SHP77 (cell line): ENCODE results near the gene AKT3.

Source experiments
- DNase-seq, 2 experiments: peaks; one replicate each; lab custom pipeline; 2025; lab: John Stamatoyannopoulos, UW

The AKT3 gene

DNA sequence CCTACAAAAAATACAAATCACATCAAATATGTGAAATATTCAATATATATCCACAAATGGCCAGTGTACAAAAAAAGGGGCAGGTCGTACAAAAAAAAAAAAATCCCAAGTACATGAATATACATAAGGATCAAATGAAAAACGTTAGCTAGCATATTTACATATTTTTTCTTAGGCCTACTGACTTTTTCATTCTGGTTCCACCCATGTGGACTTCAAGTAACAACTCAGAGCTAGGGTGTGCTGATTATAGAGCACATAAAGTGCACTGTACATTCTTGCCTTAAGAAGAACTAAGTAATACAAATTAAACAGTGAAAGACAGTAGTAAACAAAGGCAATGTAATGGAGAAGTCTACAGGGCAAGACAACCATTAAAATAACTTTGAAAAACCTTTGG lies 297.0 kb downstream of the AKT3 start:
- no peak for DNase-seq

DNA sequence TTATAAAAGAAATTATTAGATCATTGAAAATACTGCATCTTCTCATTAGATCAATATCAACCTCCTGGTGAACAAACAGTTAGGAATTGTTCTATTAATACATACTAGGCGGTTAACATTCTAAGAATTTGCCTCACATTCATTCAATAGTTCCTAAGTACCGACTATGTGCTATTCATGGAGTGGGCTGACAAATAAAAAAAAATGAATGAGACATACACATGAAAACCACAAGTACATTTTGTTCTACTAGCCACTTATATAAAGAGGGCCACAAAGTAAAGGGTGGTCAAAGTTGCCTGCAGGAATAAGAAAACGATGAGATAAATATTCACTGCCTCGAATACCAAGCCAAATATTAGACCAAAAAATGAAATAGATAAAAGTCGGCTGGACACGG lies 299.8 kb downstream of the AKT3 start:
- DNase-seq = no peak

DNA sequence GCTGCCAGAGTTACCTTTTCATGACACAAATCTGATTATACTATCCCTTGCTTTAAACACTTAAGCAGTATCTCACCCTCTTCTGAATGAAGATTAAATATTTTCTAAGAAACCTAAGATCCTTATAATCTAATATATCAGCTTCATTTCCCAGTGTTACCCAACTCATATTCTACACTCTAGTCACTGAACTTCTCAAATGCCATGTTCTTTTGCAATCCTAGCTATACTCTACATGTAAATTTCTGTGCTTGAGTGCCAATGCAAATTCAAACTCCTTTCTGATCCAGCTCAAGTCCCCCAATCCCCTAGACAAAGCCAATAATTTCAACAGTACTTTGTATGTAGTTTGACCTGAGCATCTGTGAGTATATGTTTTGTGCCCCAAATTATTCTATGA lies 300.3 kb downstream of the AKT3 start:
- DNase-seq = no peak

DNA sequence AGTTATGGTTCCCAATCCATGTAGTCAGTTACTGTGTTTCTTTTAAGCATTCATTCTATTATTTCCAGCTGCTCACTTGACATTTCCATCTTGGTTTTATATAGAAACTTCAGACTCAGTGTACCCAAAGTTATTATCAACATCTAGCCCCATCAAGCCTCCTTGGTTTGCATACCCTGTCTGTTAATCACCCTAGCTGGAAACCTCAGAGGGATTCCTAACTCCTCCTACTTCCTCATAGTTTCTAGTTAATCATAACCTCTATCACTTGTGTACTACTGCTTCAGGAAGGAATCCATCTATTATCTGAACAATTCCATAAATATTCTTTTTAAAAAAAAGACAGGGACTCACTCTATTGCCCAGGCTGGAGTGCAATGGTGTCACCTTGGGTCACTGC lies 300.9 kb downstream of the AKT3 start:
- DNase-seq = no peak

DNA sequence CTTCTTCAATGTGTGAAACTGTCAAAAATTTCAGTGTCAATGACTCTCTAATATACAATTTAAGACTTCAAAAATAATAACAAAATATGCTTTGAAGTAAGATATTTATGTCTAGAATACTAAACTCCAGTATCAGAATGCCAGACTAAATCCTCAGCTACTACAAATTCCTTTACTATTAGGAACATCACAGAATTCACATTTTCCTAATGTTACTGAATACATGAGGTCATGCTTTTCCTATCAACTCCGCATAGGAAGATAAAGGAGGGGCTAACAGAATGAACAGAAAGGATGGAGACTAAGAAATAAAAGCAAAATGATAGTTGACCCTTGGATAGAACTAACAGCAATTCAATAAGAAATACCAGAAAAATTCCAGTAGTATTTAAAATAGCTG lies 301.5 kb downstream of the AKT3 start:
- no peak for DNase-seq

DNA sequence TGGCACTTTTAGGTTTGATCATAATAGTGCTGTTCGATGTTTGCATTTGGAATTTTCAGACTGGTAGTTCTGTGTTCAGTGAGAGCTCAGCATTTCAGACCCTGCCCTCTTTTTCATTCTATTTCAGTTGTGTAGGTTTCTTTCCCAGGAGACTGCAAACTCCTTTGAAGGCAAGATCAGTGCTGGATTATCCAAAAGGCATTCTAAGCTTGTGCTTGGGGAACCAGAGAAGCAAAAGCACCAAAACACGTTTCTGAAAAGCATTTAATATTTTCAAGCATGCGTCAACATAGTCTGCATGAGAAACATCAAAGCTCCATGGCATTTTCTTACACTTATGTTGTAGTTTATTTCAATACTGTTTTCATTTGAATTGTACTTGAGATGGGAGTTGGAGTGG lies 302.2 kb downstream of the AKT3 start:
- no peak for DNase-seq

DNA sequence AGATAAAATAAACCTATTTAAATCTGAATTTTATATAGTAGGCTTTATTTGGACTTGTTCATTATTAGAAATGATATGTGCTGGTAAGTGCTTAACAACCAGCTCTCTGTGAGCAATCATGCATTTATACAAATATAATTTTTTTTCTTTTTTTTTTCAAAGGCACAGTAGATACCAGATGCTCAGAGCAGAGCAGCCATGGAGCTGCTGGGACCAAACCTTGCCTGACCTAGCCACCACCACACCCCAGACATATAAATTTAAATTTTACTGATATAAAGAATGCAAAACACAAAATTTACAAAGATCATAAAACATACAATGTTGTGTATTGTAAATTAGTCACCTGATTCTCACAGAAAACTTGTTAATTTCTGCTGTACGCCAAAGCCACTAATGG lies 303.6 kb downstream of the AKT3 start:
- no peak for DNase-seq

DNA sequence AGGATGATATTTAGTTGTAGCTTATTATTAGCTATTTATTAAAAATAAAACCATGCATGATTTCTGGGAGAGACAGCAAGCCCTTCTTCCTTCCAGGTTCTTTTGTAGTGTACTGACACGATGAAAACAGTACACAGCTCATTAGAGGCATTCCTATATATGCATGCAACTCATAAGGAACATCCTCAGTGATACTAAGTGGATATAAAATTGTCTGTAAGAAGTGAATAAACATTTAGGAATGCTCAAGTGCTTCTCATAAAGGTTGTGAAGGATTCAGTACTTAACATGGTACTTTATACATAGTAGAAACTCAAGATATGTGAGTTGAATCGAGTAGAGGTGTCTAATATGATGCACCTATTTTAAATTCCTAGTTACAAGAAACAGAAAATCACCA lies 306.5 kb downstream of the AKT3 start:
- DNase-seq = no peak

DNA sequence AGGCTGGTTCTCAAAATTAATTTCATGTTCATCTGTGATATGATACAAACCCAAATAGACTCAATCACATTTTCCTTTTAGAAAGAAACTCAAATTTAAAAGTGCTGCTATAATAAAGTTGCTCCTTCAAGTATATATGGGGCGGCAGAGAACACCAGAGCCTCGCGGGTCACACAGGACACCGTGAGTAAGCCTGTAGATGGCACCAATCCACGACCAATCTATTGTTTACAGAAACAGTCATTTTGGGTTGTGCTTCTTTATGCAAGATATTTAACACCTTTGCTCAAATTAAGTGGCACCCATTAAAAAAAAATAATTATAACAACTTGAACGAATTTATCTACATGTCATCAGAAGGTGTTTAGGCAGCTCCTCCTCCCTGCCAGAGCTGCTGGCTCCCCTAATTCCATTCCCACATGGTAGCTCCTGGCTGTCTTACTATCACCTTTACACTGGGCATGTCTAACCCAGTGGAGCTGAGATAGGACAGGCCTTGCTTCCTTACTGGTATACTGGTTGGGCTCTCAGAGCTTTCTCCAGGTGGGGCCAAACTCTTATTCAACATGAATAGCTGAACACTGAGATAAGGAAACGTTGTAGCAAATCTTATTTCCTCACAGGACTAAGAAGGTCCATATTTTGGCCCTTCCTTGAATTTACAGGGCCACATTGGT lies 307.2 kb downstream of the AKT3 start:
- DNase-seq = no peak

DNA sequence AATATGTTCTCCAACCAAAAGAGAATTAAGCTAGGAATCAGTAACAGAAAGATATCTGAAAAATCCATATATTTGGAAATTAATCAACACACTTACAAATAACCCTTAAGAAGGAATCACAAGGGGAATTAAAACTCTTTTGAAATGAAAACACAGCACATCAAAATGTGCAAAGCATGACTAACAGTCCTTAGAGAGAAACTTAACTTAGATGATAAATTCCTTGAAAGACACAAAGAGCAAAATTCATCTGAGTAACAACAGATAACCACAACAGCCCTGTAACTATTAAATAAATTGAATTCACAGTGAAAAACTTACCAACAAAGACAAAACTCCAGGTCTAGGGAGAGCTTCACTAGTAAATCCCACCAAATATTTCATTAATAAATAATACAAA lies 310.4 kb downstream of the AKT3 start:
- DNase-seq = no peak

DNA sequence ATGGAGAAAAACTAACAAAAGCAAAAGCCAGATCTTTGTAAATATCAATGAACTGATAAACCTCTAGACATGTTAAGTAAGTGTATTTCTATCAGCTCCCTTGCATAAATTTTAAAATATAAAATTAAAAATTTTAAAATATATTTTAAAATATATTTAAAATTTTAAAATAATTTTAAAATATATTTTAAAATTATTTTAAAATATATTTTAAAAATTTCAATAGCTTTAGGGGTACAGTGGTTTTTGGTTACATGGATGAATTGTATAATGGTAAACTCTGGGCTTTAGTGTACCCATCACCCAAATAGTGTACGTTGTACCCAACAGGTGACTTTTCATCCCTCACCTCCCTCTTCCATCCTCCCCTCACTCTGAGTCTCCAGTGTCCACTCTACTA lies 315.0 kb downstream of the AKT3 start:
- no peak for DNase-seq

DNA sequence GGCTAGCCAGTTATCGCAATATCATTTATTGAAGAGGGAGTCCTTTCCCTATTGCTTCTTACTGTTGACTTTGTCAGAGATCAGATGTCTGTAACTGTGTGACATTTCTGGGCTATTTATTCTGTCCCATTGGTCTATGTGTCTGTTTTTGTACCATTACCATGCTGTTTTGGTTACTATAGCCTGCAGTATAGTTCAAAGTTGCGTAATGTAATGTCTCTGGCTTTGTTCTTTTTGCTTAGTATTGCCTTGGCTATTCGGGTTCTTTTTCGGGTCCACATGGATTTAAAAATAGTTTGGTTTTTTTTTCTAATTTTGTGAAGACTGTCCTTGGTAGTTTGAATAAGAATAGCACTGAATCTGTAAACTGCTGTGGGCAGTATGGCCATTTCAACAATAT lies 320.5 kb downstream of the AKT3 start:
- DNase-seq = no peak

DNA sequence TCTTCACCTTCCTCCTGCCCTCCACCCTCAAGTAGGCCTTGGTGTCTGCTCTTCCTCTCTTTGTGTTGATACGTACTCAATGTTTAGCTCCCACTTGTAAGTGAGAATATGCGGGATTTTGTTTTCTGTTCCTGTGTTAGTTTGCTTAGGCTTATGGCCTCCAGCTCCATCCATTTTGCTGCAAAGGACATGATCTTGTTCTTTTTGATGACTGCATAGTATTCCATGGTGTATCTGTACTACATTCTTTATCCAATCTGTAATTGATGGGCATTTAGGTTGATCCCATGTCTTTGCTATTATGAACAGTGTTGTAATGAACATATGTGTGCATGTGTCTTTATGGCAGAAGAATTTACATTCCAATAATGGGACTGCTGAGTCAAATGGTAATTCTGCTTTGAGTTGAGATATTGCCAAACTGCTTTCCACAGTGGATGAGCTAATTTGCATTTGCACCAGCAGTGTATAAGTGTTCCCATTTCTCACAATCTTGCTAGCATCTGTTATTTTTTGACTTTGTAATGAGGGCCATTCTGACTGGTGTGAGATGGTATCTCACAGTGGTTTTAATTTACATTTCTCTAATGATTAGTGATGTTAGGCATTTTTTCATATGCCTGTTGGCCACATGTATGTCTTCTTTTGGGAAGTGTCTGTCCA lies 321.5 kb downstream of the AKT3 start:
- no peak for DNase-seq

DNA sequence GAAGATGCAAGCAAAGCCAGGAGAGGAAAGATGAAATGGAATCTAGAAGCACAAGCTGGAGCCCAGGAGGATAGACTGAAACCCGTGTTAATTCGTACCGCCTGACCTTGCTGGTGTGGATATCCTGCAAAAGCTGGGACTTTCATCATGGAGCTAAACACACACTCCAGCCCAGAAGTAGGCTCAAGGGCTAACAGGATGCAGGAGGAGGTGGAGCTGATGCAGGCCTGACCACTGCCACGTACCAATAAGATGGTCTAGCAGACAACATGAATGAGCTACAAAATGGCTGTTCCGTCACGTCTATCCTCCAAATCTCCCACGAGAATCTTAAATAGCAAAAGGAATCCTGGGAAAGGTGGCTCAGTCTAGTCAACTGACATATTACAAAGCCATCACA lies 323.9 kb downstream of the AKT3 start:
- peak in 1 of 2 experiments; percentile 38 for DNase-seq

DNA sequence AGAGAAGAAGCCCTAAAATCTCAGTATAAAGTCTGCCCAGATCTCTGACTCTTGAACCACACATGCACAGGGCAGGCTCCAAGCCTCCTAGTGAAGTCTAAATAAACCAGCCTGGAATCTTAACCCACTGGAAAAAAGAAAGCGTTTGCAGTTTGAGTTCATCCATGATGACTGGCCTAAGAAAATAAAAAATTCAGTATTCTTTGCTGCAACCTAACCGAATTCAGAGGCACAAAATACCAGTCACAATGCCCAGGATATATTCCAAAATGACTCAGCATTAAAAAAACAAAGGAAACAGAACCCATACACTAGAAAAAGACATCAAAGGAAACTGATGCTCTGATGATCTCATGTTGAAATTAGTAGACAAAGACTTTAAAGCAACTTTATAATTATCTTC lies 325.0 kb downstream of the AKT3 start:
- no peak for DNase-seq

DNA sequence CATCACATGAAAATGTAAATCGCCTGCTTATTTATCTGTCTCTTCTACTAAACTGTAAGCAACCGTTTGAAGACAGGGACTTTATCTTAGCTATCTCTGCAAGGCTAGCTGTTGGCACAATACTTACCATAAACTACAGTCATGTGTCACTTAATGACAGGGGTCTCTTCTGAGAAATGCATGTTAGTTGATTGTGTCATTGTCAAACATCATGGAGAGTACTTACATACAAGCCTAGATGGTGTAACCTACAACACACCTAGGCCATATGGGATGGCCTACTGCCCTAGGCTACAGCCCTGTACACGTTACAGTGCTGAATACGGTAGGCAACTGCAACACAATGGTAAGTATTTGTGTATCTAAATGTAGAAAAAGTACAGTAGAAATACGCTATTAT lies 326.3 kb downstream of the AKT3 start:
- no peak for DNase-seq

DNA sequence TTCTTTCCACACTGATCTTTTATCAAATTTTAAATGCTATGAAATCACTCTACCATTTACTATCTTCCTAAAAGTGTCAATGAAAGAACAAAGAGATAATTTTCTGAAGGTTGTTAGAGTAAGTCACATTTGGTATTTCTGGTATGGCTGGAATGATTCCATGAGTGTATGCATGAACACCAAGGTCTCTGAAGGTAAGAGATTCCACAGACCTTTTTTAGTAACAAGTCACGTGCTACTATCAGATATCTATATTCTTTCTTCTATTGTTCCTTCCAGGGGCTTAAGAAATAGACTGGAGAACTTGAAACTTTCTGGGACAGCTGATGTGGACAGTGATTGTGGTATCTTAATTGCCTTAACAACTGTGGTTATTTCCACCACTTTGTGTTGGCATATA lies 329.2 kb downstream of the AKT3 start:
- DNase-seq = no peak

DNA sequence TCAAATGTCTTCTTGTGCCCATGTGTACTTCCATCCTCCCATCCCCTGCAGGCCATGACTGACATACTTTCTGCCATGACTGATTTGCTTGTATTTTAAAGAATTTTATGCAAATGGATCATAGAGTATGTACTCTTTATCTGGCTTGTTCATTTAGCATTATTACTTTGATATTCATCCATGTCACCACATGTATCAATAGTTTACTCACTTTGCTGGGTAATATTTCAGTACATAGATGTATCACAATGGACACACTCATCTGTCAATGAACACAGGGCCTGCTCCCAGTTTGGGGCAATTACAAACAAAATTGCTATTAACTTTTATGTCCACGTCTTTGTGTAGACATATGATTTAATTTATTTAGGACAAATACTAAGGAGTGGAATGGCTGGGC lies 335.1 kb downstream of the AKT3 start:
- no peak for DNase-seq

DNA sequence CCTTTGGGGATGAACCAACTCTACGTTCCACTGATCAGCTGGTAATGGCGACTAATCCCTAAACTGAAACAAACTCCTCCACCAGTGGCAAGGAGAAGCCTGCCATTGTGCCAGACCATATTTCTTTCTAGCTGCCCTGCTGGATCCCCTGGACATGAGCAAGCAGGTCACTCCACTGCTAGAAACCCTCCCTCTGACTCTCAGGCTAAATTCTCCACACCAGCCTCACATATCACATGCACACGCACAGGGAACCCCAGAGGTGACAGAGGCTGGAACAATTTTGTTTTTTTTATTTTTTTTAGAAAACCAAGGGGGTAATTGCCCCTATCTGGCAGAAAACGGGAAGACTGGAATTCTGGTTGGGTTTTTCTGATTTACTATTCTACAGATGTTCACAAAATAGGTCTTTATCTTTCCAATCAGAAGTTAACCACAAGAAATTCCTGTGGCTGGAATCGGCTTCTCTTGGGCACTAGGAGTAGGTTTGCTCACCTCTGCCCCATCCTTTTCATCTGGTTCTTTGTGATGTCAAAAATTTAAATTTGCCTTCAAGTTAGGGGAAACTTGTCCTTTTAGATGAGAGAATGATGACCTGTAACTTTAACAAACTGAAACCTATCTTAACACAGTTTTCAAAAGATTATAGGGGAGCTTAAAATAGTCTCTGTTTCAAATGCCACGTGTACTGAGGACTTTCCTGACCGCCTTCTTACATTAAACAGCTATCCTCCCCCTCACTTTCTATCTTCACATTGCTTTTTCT lies 336.1 kb downstream of the AKT3 start:
- no peak for DNase-seq

DNA sequence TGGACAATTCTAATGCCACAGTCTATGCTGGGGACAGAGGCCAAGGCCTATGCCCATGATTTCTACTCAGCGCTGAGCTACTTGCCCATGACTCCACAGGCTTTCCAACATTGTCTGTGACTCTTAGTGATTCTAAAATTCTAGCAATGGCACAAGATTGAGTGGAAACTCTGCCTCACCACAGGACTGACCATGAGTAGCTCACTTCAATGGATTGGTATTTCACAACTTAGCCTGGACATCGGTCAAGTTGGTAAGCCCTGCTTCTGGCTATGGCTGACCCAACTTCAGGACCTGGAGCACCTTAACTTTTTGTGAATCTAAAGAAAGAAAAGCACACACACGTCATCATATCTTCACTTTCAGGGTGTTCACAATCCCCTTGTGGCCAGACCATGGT lies 339.1 kb downstream of the AKT3 start:
- no peak for DNase-seq

DNA sequence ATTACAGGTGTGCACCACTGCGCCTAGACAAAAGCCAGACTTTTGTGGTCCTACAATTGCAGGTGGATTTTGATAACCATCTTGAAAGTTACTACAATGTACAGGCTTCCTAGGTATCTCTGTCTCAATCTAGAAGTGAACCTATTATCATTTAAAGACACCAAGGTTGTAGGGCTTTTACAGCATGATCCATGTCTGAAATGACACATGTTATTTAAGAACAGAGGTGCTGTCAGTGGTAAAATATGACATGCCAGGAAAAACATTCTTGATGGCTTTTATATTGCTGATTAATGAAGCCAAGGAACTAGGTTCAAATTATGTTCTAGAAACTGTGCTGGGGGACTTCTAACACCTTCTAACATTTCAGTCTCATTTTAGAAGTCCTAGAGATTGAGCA lies 341.1 kb downstream of the AKT3 start:
- DNase-seq = no peak

DNA sequence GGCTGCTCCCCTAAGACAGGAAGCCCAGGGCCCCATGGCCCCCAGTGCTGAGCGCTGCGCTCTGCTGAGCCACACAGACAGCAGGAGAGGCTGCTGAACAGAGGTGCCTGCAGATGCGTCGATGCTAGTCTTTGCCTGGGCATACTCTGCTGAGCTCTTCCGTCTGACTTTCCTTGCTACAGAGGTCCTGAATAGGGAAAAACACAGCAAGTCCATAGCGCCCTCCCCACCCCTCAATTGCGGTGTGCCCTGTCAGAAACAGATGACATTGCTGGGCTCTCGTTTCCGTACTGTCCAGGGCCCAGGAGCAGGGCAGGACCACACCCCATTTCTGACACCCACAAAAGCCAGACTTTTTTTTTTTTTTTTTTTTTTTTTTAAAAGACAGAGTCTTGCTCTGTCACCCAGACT lies 341.7 kb downstream of the AKT3 start:
- DNase-seq = no peak

DNA sequence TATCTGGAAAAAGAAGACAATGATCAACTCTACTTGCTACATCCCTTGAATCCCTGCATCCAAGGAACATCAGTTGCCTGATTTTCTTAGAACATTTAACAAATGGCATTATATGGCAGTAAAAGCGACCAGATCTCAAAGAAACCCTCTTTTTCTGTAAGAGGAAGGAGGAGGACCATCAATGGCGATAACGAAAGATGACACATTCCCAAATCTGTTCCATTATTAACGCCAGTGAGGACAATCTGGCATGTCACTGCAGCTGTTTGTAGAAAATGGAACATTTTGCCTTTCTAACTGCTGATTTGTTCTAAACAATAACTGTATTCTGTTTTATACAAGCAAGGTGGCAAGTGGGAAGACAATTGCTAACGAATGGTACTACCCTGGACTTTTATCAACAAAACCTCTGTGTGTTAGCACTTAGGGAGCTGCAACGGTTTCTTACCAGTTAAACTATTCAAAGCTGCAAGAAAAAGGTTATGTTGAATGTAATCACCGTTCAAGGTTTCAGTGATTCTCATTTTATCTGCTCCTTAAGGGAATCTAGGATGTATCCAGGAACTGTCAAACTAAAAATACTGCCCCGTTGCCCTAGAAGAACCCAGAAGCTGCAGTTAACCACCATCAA lies 342.3 kb downstream of the AKT3 start:
- no peak for DNase-seq
